GM19463 (cell line): ENCODE results near the gene MAP2K5.

Experiments used
- ATAC-seq: cut with Tn5 transposase; IDR thresholded peaks from one replicate; pipeline ENCODE4 v1.9.1; 2021; ENCODE audit warnings: mild to moderate bottlenecking, moderate library complexity; ENCODE audit not compliant: unreplicated experiment

Gene MAP2K5

DNA sequence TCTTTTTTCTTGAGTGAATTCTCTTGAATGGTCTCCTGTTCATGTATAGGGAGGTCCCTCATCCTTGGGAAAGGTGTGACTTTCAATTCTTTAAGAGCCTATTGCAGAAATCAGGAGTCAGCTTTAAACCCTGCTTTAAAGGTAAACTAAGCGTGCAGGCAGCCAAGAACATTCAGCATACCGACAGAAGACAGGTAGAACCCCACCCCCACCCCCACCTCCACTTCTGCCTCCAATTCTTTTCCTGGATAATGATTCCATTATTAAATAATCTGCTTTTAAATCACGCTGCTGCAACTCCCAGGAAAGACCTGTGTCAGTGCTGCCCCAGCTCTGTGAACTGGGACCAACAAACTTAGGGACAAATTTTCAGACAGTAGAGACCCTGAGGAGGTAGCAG lies 233.5 kb downstream of the MAP2K5 start:
- ATAC-seq: no peak

DNA sequence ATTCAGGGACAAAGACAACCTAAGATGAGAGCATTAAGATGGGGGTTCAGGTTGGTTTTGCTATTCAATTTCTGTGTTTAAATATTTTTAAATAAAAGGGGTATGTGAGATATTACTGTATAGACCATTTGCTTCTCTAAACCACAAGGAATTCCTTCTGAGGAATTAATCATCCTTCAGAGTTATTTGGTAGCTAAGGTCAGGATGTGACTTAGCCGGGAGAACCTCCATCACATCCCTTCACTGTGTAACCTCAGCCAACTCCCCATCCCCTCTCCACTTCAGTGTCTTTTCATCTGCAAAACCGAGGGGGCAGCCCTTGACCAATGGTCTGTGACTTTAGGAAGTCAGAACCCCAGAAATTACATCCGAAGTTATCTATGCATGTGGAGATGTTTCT lies 234.1 kb downstream of the MAP2K5 start:
- no peak for ATAC-seq

DNA sequence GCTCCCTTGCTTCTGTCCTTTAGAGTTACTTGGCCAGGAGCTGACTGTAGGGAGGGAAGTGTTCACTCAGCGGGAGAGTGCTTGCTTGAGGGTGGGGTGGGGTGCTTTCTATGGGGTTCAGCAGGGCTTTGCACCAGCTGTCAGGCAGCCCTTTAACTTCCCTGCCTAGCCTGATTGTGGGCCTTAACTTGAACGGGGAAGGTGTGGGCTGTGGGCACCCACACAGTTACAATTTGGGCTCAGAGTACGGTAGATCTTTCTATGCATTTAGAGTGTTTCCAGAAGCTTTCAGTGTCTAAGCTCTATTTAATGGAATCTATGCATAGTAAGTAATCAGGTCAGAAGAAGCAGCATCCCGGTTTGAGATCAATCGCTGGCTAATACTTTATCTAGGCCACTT lies 234.6 kb downstream of the MAP2K5 start:
- no peak for ATAC-seq

DNA sequence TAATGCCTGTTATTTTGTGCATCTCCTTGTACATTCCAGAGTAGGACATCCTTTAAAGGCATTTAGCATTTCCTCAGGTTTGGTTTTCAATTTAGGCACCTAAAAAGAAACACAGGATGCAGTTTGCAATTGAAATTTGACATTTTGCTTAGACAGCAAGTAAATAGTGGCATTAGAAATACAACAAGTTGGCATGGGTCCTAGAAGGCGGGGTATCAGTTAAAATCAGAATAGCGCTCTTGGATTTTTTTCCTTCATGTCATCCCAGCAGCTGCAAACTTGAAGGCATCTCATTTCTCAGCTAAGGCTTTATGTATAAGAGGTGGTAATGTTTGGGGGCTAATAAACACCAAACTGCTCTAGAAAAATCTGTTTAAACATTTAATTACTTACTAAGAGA lies 235.3 kb downstream of the MAP2K5 start:
- ATAC-seq: no peak

DNA sequence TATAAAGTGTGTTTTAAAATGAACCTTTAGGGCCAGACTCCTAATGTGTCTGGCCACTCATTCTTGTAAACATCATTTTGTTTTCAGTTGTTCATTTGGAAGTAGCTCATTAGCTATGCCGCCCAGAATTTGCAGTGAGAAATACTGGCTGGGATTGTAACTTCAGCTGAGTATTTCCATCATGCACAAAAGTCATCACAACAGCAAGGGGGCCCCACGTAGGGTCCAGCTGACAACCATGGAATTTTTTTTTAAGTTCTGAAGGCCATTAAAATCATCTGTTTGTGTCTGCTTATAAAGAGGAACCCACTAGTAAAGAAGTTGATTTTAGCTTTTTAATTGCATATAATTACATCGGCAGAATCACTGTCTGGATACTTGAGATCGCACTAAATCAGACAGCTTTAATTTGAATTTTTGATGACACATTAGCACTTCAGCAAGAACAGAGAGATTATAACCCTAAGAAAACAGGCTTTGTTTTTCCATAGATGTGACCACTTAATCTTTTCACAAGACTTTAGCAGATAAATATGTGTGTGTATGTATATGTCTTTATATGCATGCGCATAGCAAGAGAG lies 236.6 kb downstream of the MAP2K5 start:
- ATAC-seq: no peak

DNA sequence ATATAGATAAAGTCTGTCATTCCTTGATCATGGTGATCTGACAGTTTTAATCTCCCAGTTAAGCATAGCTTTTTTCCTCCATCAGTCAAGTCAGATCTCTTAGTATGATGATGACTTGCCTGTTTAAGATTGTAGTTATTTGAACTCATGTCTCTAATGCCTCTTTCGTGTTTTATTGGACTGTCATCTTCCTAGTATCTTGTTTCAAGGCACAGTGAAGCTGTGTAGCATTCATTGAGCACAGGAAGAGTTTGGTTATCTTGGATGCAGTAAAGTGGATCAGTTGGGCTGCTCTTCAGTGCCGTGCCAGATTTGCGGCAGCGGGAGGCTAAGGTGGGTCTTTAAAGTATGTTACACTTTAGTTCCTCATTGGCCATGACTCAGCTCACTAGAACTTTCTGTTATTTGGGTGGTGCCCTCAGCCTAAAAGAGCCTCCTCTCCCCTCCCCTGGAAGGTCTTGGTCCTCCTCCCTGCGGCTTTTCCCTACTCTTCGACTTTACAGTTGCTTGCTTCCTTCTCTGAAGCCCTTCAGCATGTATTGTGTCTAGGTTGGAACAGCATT lies 237.1 kb downstream of the MAP2K5 start:
- ATAC-seq: no peak

DNA sequence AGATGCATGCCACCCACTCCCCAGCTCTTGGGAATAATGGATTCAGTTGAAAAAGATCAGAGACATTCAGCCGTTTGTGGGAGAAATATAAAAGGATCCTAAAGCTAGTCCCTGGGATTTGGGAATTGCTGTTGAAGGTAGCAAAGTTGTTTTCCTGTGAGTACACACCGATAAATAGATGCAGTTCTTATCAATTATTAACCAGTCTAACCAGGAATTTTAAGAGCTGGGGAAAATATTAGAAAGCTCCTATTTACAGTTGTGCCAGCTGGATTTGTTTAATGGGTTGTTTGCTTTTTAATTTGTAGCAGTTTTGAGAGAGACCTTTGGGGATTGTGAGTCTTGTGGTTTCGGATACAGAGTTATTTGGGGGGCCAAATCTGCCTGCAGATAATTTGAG lies 238.6 kb downstream of the MAP2K5 start:
- no peak for ATAC-seq

DNA sequence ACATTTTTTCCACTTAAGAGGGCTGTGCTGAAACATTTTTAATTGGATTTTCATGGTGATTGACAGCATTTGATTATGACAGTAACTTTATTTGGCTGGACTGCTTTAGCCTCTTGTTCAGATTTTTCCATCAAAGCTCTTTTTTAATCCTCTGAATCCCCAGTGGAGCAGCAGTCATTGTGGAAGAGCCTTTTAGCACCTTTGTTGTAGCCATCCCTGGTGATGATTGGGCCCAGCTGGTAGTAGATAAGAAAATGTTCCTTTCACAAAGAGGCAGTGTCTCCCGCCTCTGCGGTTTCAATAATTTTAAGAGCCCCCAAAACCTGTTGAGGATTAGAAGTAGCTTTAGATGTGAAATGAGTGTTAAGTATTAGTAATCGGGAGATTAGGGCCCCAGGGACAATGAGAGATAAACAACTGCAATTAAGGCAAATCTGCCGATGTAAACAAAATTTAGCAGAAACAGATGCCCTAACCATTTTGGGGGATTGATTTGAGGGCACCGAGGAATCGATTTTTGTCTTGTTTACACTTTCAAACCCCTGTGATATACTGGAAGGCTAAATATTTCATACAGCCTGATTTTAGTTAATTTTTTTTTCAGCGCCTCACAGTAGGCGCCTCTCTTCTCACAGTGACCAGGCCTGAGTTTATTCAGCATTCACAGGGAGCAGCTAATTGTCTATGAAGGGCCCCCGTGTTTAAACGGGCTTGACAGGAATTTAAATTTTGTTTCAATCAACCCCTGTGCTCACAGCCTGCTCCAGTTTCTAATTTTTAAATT lies 239.6 kb downstream of the MAP2K5 start:
- no peak for ATAC-seq

DNA sequence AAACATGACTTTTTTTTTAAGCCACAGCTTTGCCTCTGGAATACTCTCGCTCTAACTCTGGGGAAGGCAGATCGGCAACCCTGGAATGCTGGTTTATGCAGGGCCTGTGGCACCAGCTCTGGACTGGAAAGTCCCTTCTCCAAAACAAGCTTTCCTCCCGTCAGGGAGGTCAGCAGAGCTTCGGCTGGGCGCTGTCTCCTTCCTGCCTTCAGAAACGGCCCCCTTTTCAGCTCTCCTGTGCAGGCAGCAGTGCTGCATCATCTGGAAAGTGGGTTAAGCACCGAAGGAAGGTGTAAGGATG lies 240.1 kb downstream of the MAP2K5 start:
- ATAC-seq: no peak

DNA sequence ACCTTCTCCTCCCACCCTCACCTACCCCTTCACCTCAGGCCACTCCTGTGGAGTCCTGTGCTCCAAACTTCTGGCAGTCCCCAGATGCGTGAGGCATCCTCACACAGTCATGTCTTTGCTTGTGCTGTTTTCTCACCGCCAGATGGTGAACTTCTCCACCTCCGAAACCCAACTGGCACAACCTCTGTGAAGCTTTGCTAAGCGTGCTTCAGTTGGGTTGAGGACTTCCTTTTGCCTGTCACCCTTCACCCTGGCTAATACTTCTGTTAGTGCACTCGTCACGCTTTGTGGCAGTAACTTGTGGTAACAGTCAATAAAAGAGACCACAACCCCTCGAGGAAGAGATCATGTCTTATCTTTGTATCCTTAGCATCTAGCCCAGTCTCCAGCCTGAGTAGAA lies 240.8 kb downstream of the MAP2K5 start:
- ATAC-seq: peak; percentile 45

DNA sequence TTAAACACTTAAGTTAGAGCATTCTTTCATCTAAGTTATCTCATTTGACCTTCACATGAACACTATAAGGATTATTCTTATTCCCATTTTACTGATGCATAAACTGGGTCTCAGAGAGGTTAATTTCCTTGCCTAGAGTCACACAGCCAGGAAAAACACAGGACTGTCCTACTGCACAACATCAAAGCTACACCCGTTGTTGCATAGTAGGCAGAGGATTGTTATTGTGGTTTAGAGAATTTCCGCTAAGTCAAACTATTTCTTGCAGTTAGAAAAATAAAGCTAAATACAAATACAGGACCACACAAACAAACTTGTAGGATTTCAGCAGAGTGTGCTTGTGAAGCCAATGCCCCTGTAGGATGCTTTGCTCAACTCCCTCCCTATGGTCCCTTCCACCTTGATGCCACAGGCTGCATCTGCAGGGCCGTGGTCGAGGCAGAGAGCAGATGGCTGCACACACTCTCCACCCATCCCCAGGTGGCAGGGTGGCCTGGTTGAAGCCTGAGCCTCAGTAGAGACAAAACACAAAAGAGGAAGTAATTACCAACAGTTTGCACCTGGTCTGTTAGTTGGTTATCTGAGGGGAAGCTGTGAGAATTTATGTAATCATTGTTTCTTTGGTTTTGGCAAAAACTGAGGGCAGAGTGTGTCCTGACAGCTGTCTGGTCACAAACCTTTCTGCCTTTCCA lies 241.7 kb downstream of the MAP2K5 start:
- peak; percentile 84 for ATAC-seq

DNA sequence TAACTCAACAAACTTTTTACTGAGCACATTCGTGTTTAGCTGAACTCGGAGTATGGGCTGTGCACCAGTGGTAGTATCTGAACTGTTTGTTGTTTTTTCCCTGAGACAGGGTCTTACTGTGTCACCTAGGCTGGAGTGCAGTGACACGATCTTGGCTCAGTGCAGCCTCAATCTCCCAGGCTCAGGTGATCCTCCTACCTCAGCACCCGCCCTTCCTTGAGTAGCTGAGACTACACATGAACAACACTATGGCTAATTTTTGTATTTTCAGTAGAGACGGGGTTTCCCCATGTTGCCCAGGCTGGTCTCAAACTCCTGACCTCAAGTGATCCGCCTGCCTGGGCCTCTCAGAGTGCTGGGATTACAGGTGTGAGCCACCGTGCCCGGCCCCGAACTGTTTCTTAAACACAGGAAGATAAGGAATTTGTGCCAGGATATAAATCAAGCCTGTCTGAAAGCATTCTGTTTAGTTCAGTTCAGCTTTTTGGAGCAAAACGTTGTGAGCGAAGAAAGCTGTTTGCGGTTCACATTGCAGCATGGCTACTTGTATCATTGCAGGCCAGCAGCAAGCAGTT lies 242.4 kb downstream of the MAP2K5 start:
- peak; percentile 6 for ATAC-seq

DNA sequence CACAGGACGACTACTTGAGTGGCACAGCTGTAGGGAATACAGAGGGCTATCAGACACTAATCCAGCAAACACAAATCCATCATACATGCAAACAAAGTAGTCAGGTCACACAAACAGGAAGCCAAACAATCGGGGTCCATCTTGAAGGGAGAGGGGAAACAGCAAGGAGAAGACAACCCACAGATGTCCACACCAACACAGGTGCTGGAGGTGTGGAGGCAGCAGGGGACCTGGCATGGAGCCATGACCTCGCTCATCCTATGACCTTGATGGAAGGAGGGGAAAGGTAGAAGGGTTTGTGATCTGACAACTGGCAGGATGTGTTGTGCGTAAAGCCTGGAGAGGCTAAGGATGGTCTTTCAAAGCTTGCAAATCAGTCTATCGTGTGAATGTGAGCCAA lies 242.9 kb downstream of the MAP2K5 start:
- ATAC-seq: no peak

DNA sequence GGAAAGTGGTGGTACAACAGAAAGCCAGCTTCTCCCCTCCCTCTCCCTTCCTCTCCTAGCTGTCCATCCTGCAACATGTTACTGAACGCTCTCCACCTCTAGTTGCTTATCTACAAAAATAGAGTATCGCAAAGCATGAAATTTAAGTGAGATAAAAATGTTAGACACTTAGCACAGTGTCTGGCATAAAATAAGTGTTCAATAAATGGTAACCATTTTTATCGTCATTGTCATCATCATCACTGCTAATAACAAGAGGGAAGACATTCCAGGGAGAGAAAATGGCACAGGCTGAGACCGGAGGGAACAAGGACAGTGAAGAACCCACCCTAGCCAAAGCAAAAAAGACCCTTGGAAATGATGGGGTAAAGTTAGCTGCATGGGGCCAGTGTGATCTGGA lies 244.1 kb downstream of the MAP2K5 start:
- no peak for ATAC-seq

DNA sequence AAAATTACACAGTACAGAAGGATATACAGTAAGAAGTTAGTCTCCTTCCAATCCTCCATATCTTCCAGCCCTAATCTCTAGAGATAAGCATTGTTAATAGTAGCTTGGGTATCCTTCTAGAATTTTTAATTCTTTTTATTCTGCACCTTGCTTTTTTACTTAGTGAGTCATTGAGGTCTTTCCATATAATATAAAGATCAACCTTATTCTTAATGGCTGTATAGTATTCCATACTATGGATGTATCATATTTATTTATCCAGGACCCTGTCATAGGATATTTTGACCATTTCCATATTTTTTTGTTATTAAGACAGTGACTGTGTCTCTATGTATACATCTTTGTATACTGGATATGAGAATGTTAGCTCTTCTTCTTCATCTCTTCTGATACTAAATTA lies 246.5 kb downstream of the MAP2K5 start:
- ATAC-seq: no peak

DNA sequence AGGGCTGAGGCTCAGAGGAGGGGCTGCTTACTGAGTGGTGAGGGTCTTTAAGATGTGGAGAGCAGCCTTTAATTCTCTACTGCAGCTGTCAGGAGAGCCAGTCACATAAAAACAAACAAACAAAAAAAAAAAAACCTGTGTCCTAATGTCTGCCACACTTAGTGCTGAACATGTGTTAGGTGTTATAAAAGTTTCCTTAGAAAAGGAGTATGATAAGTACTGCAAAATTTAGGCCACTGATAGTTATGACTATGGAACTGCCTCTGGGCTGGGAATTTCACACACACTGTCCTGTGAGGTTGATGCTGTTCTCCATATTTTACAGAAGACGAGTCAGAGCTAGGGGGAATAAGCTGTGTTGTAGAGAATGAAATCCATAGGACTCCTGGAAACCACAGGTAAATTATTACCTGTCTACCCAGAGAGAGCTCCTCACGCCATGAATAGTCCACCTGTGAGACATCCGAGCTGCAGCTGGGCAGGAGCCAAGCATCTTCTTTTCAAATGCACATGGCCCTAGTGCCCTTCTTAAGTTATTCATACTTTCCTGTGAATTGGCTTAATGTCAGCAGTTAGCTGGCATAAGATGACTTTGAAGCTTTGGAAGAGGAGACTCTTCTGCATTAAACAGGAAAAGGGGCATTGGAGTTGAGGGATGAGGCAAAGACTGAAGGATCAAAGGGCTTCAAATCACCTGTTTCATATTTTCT lies 248.3 kb downstream of the MAP2K5 start:
- no peak for ATAC-seq

DNA sequence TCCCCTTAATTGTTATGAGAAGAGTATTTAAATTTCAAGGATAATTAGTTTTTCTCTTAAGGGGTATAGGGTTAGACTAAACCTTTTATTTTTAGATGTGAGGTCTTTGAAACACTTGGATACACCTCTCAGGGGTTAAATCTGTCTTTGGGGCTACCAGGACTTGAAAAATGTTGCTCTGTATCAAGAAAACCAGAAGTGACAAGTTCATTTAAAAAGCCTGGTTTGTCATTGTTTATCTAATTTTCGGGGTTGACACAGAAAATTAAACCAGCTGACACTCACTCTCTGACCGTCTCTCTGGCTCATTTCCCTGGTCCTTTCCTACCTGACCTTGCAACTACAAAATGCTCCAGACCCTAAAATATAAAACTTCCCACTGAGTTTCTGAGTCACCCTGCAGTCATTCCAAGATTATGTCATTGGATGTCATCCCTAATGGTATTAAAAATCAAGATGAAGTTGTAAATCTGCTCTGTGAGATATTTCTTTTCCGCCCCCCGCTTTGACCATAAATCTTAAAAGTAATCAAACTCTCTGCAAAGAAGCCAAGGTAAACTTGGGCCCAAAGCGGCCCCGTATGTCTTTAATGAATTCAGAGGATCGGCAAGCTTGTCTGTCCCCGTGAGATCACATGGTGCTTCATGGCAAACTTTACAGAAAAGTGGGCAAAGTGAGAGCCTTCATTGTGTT lies 249.9 kb downstream of the MAP2K5 start:
- ATAC-seq: no peak

DNA sequence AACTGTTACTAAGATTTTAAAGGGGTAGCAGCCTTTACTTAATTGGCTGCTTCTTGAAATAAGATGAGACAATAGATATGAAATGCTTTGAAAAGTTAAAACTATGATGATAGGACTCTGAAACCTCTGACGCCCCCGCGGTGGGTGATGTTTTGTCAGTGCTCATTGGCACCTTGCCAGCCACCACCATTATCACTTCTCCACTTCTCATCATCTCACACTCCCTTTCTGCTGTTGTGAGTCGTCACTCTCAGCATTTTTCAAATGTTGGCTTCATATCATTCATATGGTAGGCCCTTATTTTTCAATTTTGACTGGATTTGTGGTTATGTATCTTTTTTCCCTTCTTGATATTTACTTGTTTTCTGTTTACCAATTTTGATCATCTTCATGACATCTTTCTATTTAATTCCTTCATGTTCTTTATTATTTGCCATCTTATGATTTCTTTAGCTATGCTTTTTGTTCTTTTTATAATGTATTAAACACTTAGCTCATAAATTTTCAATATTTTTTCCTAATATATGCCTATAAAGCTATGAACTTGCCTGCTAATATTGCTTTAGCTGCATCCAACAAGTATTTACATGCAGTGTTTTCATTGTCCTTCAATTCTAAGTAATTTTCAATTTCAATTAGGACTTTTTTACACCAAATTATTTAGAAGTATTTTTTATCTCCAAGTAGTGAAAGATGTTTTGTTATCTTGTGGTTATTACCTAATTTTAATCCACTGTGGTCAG lies 252.5 kb downstream of the MAP2K5 start:
- ATAC-seq: no peak

DNA sequence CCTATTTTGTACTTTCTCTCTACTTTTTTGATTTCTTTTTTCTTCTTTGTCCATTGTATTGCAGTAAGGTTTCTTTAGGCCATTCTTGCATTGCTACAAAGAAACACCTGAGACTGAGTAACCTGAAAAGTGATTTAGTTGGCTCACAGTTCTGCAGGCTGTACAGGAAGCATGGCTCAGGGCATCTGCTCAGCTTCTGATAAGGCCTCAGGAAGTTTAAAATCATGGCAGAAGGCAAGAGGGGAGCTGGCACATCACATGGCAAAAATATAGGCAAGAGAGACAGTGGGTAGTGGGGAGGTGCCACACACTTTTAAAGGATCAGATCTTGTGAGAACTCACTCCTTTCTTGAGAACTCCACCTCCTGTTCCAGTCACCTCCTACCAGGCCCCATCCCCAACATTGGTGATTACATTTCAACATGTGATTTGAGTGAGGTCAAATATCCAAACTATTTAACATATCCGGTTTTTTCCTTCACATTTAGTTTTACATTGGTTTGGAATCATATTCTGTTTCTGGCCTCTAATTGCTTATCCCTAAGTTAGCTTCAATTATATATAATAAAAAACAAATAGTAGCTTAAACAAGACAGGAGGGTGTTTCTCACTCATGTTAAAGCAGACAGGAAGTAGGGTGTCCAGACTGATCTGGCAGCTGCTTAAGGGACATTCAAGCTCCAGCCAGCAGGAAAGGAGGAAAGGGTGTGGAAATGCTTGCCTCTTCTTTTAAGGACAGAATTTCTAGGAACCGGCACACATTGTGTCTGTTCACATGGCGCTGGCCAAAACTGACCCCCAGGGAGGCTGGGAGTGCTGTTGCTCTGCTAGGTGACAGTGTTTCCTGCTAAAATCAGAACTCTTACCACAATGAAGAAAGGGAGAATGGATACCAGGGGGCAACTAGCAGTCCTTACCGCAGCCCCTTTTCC lies 254.0 kb downstream of the MAP2K5 start:
- no peak for ATAC-seq
